GM20000 (cell line): ENCODE data around the gene PABPN1L.

Experiments
- DNase-seq: peaks from one replicate; pipeline ENCODE4 v3.0.0; 2012; ENCODE audit warnings: low spot score
- TF ChIP-seq, protein P1 (sequence below): IDR thresholded peaks from 2 replicates; pipeline ENCODE4 v1.5.1; 2012; ENCODE audit warnings: mild to moderate bottlenecking, control low read depth; ENCODE audit errors: extremely low read depth, missing control alignments

PABPN1L gene

DNA sequence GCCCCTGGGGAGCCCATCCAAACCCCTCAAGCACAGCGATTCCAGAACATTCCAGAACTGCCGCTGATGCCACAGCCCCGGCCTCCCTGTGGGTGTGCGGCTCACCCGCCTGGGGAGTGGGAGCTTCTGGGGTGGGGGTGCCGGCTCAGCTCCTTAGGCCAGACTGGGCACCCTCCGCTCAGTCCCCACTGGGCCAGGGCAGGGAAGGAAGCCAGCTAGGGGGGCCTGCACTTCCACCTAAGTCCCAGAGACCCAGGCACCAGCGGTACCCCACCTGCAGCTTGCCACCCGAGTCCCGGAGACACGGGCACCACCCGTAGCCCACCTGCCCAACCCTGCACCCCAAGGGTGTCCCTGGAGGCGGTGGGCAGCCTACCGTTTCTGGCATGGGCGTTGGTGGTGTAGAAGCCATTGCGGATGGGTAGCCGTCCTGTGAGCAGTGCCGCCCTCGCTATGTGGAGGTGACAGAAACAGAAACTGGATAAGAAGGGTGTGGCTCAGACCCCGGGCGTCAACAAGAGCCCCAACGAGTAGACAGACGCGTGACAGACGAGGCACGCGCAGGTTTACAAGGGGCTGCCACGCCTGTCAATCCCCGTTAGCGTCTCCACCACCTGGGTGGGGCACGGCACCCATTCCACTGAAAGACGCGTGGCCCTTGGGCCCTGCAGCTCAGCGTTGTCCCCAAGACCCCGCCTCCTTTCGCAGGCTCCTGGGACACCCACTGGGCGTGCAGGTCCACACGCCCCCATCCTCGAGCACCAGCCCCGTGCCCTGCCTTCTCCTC is 24.7 kb downstream of the PABPN1L start:
- TF ChIP-seq, protein P1, sequence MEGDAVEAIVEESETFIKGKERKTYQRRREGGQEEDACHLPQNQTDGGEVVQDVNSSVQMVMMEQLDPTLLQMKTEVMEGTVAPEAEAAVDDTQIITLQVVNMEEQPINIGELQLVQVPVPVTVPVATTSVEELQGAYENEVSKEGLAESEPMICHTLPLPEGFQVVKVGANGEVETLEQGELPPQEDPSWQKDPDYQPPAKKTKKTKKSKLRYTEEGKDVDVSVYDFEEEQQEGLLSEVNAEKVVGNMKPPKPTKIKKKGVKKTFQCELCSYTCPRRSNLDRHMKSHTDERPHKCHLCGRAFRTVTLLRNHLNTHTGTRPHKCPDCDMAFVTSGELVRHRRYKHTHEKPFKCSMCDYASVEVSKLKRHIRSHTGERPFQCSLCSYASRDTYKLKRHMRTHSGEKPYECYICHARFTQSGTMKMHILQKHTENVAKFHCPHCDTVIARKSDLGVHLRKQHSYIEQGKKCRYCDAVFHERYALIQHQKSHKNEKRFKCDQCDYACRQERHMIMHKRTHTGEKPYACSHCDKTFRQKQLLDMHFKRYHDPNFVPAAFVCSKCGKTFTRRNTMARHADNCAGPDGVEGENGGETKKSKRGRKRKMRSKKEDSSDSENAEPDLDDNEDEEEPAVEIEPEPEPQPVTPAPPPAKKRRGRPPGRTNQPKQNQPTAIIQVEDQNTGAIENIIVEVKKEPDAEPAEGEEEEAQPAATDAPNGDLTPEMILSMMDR, result no peak
- DNase-seq, result no peak

DNA sequence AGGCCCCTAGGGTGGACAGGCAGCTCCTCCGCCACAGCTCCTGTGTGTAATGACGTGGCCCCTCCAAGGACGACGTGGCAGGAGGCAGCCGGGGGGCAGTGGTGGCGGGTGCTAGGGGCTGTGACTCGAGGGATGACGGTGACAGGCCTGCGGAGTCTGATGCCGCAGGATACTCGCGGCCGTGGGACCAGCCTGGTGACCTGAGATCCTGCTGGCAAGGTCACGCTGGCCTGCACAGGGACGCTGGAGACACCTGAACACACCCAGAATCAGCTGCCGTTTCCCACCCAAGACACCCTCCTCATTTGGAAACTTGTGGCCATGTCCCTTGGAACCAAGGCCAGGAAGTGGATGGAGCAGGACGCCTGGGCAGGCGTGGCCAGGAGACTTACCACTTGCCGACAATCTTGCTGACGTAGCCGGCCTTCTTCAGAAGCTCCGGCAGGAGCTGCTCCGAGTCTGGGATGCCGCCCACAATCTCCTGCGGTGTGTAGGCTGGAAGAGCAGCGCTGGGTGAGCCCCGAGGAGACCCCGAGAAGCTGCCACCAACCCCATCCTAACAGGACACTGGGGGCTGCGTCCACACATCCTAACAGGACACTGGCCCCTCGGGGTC is 25.8 kb downstream of the PABPN1L start:
- TF ChIP-seq, protein P1, result no peak
- DNase-seq, result no peak

DNA sequence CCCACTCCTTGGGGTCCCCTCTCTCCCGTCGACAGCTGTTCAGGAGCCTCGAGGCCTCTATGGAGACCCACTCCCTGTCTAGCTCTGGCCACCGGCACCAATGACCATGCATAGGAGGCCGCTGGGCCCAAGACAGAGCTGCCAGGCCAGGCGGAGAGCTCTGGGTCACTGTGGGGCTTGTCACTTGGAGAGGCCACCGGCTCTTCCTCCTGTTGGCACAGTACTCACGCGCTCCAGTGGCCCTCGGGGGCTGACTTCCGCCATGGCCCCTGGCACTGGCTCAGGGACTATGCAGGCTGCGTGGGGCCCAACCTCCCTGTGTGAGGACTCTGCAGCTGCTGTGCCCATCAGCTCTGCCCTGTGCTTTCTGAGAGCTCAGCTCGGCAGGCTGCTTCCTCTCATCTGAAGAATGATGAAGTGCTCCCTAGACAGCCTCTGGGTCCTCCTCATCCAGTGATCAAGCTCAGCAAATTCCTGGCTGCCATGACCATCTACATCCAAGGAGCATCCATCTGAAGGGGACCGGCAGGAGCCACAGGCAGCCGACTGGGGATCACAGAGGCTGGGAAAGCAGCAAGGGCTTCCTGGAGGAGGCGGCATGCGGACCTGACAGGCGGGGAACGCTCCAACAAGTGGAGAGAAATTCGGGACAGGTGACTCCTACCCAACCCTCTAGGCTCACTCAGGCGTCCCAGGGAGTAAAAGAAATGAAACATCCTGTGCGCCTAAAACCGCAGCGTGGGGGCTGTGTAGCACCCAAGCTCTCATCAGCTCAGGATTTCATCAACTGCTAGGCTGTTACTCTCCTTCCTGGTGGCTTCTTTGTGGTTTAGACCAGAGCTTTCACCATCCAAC is 26.5 kb downstream of the PABPN1L start:
- TF ChIP-seq, protein P1, result no peak
- no peak for DNase-seq

DNA sequence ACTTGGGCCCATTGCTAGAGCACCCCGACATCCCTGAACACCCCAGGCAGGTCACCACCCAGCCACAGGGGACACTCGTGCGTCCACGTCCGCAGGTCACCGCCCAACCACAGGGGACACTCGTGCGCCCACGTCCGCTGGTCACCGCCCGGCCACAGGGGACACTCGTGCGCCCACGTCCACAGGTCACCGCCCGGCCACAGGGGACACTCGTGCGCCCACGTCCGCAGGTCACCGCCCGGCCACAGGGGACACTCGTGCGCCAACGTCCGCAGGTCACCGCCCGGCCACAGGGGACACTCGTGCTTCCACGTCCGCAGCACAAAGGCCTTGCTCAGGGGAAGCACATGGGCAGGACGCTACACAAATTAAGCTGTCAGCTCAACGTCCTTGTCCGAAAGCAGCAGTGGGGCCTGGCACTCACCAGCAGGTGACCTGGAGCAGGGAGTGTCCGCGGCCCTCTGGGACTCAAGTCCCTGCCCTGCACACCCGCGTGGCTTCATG is 27.4 kb downstream of the PABPN1L start:
- TF ChIP-seq, protein P1, result no peak
- DNase-seq, result no peak

DNA sequence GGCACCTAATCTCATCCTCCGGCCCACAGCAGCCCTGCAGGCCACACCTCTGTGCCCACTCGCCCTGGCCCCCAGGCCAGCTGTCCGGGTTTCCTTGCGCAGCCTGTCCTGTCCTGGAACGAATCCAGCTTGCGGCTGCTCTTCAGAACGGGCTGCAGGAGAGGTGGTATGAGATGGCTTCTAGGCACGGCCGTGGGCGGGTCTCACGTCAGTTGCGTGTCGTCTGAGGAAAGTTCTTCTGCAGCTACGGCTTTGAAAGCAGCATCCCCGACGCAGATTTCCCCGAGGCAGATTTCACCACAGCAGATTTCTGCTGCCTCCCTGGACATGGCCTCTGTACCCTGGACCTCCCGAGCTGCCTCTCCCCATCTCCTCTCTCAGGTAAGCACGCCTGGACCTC is 27.9 kb downstream of the PABPN1L start:
- no peak for DNase-seq

DNA sequence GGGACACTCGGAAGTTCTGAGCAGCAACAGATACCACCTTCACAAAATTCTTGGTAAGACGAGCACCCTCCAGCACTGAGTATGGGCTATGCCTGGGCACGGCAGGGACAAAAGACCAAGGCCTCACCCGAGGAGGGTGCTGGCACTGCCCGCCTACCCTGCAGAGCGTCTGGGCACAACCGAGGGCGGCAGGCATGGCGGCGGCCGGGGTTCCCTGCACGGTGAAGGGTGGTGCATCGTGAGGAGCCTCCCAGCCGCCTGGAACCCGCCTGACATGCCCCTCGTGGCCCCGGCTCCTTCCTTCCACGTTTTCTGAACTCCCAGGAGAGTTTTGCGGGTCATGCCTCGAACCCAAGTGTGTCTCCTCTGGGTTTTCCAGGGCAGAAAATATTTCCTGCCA is 28.7 kb downstream of the PABPN1L start:
- TF ChIP-seq, protein P1, result no peak
- no peak for DNase-seq

More for the DNA sequence above, 27.9 kb downstream of the PABPN1L start:
- TF ChIP-seq, protein P1, result no peak
